ENCODE measurements around the gene CDC123. TPM values are rescaled to one million over a fixed set of nuclear protein-coding genes. Genes with fewer than 3 reads are reported as not detected.

Gene CDC123
- total and polyA plus RNA-seq, 2 donors (not counting 1 experiment from before 2014, with no cell fraction given) = 48.9 to 56.0 TPM

DNA sequence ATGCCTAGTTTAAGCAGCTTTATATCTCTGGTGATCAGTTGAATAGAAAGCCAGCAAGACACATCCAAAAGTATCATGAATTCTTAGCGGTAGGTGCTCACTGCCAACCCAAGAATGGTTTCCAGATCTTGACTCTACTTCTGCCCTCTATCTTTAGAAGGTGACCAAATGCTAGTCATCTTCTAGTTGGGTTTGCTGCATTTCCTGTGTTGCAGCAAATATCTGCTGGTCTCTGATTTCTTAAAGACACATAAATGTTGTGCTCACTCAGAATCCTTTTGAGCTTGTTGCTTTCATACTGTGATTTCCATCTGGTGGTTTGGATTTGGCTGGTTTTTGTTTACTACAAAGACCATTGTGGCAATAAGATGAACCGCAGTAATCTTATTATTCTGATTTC is 2.2 kb downstream of the CDC123 start:
- Mint-ChIP-seq H3K27me3 (no peaks in the 10 kb centered on the region), H3K9me3 (ENCODE audit: insufficient read depth) (no peaks in the 10 kb centered on the region), H3K27ac (peak overlapping the region; percentile 51), H3K4me3 (peak overlapping the region; percentile 30), H3K4me1 (peaks cover 46% of the 10 kb centered on the region)
- H3K4me1 ChIP-seq (ENCODE audit: control insufficient read depth in 2 of 2, insufficient read depth in 2 of 2, low read length in 2 of 2) = peaks cover 21 to 24% of the 10 kb centered on the region in 2 donors
- POLR2A ChIA-PET = no interaction called here
- peaks cover 5 to 37% of the 10 kb centered on the region in 2 experiments for H3K36me3 ChIP-seq (replicated peaks in 1 of 2; ENCODE audit: control extremely low read depth in 1 of 2, control insufficient read depth in 1 of 2, extremely low read depth in 1 of 2, insufficient read depth in 2 of 2, low read length in 1 of 2)
- ATAC-seq (ENCODE audit: low read depth) (no peak), DNase-seq (no peak)
- peak overlapping the region; percentile 3 for H3K4me2 ChIP-seq (replicated peaks; ENCODE audit: low read depth, low read length, poor library complexity, severe bottlenecking)
- 80% methylated on average over 1 of the region's 2 CpGs for WGBS (ENCODE audit: insufficient coverage)
- CTCF ChIA-PET = interaction anchor here (1.4 to 1.9 kb wide), 2 partner anchors 17 to 284 kb away, joined by 3 to 11 read pairs; no protein-coding TSS in a partner anchor
- no peak overlapping the region for H3K4me3 ChIP-seq (ENCODE audit: control extremely low read depth in 1 of 5, extremely low read depth in 1 of 5, insufficient read depth in 1 of 5, low read depth in 2 of 5, low read length in 4 of 5)
- peaks cover 38% of the 10 kb centered on the region for H4K20me1 ChIP-seq (ENCODE audit: control insufficient read depth, insufficient read depth, low read length, poor library complexity, severe bottlenecking)
- TF ChIP-seq, protein P1, sequence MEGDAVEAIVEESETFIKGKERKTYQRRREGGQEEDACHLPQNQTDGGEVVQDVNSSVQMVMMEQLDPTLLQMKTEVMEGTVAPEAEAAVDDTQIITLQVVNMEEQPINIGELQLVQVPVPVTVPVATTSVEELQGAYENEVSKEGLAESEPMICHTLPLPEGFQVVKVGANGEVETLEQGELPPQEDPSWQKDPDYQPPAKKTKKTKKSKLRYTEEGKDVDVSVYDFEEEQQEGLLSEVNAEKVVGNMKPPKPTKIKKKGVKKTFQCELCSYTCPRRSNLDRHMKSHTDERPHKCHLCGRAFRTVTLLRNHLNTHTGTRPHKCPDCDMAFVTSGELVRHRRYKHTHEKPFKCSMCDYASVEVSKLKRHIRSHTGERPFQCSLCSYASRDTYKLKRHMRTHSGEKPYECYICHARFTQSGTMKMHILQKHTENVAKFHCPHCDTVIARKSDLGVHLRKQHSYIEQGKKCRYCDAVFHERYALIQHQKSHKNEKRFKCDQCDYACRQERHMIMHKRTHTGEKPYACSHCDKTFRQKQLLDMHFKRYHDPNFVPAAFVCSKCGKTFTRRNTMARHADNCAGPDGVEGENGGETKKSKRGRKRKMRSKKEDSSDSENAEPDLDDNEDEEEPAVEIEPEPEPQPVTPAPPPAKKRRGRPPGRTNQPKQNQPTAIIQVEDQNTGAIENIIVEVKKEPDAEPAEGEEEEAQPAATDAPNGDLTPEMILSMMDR (IDR thresholded peaks at IDR 0.05) = no peak
- TF ChIP-seq EZH2 (IDR thresholded peaks at IDR 0.05; ENCODE audit: borderline replicate concordance, insufficient read depth, low read depth, low read length, poor library complexity, severe bottlenecking) = no peak
- no peaks in the 10 kb centered on the region for H3K27me3 ChIP-seq (replicated peaks in 1 of 4; ENCODE audit: control extremely low read depth in 1 of 4, control insufficient read depth in 3 of 4, insufficient read depth in 4 of 4, low read length in 3 of 4)
- no peaks in the 10 kb centered on the region for H3K9me3 ChIP-seq (ENCODE audit: control extremely low read depth in 1 of 3, control insufficient read depth in 2 of 3, insufficient read depth in 1 of 3, low read length in 2 of 3)
- peaks cover 93% of the 10 kb centered on the region for H3K79me2 ChIP-seq (ENCODE audit: control insufficient read depth, insufficient read depth, low read length)
- no peak overlapping the region for H2AFZ ChIP-seq (ENCODE audit: insufficient read depth, low read depth, low read length, poor library complexity, severe bottlenecking)
- H3K9ac ChIP-seq (ENCODE audit: low read length) = no peak overlapping the region
- intact Hi-C loops (cut with micrococcal nuclease) = no loop called here
- H3K27ac ChIP-seq (ENCODE audit: low read length in 2 of 2) = no peak overlapping the region

DNA sequence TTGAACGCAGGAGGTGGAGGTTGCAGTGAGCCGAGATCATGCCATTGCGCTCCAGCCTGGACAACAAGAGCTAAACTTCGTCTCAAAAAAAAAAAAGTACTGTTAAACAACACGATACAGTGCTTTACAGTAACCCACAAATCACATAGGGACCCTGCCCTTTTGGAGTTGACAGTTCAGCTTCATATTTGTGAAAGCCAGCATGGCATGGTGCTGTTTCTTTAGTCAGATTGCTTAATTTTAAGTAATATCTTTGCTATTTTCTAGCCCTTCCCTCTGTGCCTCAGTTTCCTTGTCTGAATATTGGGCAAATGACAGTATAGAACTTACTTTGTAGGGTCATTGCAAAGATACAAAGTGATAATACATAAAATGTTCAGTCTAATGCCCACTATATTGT is 4.9 kb downstream of the CDC123 start:
- intact Hi-C loops (cut with micrococcal nuclease) = no loop called here
- Histone ChIP-seq H3K4me1 (ENCODE audit: control insufficient read depth in 2 of 2, insufficient read depth in 2 of 2, low read length in 2 of 2) (peaks cover 10 to 15% of the 10 kb centered on the region in 2 donors), H3K27me3 (replicated peaks in 1 of 4; ENCODE audit: control extremely low read depth in 1 of 4, control insufficient read depth in 3 of 4, insufficient read depth in 4 of 4, low read length in 3 of 4) (no peaks in the 10 kb centered on the region), H3K27ac (ENCODE audit: low read length in 2 of 2) (no peak overlapping the region), H2AFZ (ENCODE audit: insufficient read depth, low read depth, low read length, poor library complexity, severe bottlenecking) (no peak overlapping the region), H3K4me3 (ENCODE audit: control extremely low read depth in 1 of 5, extremely low read depth in 1 of 5, insufficient read depth in 1 of 5, low read depth in 2 of 5, low read length in 4 of 5) (no peak overlapping the region), H3K9ac (ENCODE audit: low read length) (no peak overlapping the region), H3K4me2 (replicated peaks; ENCODE audit: low read depth, low read length, poor library complexity, severe bottlenecking) (no peak overlapping the region), H3K9me3 (ENCODE audit: control extremely low read depth in 1 of 3, control insufficient read depth in 2 of 3, insufficient read depth in 1 of 3, low read length in 2 of 3) (no peaks in the 10 kb centered on the region), H3K79me2 (ENCODE audit: control insufficient read depth, insufficient read depth, low read length) (peaks cover 94% of the 10 kb centered on the region), H4K20me1 (ENCODE audit: control insufficient read depth, insufficient read depth, low read length, poor library complexity, severe bottlenecking) (peaks cover 59% of the 10 kb centered on the region), H3K36me3 (replicated peaks in 1 of 2; ENCODE audit: control extremely low read depth in 1 of 2, control insufficient read depth in 1 of 2, extremely low read depth in 1 of 2, insufficient read depth in 2 of 2, low read length in 1 of 2) (peaks cover 9 to 58% of the 10 kb centered on the region in 2 experiments)
- H3K27ac Mint-ChIP-seq = no peak overlapping the region
- ATAC-seq (ENCODE audit: low read depth) (no peak), DNase-seq (no peak)
- peaks cover 38% of the 10 kb centered on the region for H3K4me1 Mint-ChIP-seq
- no peak for TF ChIP-seq EZH2 (IDR thresholded peaks at IDR 0.05; ENCODE audit: borderline replicate concordance, insufficient read depth, low read depth, low read length, poor library complexity, severe bottlenecking)
- TF ChIP-seq, protein P1 (IDR thresholded peaks at IDR 0.05) = no peak
- no peak overlapping the region for H3K4me3 Mint-ChIP-seq
- ChIA-PET POLR2A (no interaction called here), CTCF (interaction anchor here (1.6 to 2.5 kb wide), 2 partner anchors 14 to 511 kb away, joined by 5 to 13 read pairs; no protein-coding TSS in a partner anchor)
- no peaks in the 10 kb centered on the region for H3K27me3 Mint-ChIP-seq
- H3K9me3 Mint-ChIP-seq (ENCODE audit: insufficient read depth) = no peaks in the 10 kb centered on the region
- 83% methylated on average over 2 of the region's 5 CpGs for WGBS (ENCODE audit: insufficient coverage)
